SHP77 (cell line): ENCODE measurements around the gene BCR.

Source experiments
- DNase-seq, 2 experiments: peaks; one replicate each; lab custom pipeline; 2025; lab: John Stamatoyannopoulos, UW

BCR gene

GRCh38 chr22:23217171-23218052, 37.1 kb downstream of the BCR start:
- DNase-seq: no peak

- DNase-seq: no peak
These were observed 38.0 kb downstream of the BCR start for GRCh38 chr22:23218053-23218866.

- DNase-seq: peak; percentile 89 to 90
These were observed 38.5 kb downstream of the BCR start for GRCh38 chr22:23218867-23219251.

GRCh38 chr22:23219317-23219716, 39.0 kb downstream of the BCR start:
- no peak for DNase-seq

DNA sequence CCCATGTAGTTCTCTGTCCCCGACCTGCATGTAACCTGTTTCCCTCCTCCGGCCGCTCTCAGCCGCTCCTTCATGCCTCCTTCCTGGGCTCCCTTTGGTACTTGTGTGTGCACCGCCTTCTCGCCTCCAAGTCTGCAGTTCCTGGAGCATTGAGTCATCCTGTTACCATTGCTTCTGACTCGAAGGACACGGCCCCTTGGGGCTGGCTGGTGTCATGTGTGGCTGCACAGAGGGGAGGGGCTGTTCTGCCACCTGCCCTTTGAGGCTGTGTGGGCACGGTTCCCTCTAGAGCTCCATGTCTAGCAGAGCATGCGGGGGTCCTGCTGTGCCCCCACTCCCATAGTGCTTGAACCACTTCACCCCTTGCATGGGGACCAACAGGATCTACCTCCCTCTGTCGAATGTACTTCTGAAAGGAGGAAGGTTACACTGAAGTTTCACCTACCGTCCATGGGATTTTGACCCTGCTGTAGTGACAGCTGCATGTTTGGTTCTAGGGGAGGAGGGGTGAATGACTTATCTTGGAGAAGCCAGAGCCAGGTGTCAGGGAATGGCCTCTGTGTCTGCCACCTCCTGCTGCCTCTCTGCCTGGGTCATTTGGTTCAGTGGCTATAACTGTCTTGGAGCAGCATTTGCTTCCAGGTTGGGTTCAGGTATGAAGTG, 39.6 kb downstream of the BCR start:
- DNase-seq: peak; percentile 41 to 46

GRCh38 chr22:23220485-23221350, 40.4 kb downstream of the BCR start:
- DNase-seq: no peak

GRCh38 chr22:23221351-23221804, 41.1 kb downstream of the BCR start:
- no peak for DNase-seq

GRCh38 chr22:23222033-23222792, 41.9 kb downstream of the BCR start:
- no peak for DNase-seq

DNA sequence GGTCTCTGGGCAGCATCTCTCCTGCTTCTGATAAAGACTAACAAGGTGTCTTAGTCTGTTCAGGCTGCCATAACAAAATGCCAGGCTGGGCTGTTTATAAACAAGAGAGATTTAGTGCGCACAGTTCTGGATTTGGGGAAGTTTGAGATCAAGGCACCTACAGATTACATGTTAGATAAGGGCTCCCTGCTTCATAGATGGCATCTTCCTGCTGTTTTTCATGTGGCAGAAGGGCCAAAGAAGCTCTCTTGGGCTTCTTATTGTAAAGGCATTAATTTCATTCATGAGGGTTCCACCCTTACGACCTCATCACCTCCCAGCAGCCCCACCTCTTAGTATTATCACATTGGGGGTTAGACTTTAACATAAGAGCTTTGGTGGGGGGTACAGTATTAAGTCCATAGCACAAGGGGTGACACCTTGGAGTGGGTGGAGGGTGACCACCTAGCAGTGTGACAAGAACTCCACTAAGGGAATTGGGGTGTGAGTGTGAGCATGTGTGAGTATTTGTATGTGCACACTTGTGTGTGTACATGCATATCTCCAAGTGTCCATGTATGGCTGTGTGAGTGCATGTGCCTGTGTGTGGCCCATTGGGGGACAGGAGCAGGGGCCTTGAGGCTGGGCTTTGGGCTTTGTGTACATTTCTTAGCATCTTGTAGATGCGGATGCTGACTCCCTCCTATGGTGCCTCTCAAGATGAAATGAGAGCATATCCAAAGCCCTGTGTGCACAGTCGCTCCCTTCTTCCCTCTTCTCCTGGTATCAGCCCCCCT, 42.7 kb downstream of the BCR start:
- DNase-seq: no peak

- no peak for DNase-seq
These were observed 43.4 kb downstream of the BCR start for GRCh38 chr22:23223569-23224317.

- no peak for DNase-seq
These were observed 44.5 kb downstream of the BCR start for GRCh38 chr22:23224846-23225245.

DNA sequence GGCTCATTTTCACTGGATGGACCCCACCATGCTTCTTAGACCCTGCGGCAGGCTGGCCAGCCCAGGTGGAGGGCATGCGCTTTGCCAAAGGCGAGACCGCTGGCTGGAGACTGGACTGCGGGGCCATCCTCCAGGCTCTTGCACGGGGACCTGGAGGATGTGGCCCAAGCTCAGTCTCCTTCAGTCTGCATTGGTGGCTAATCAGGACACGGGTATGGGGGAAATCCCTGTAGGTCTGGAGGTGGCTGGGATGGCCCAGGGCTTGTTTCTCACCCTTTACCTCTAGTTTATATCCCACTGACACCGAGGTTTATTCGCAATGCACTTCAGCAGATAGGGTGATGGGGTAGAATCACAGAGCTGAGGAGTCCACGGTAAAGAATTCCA, 45.0 kb downstream of the BCR start:
- DNase-seq: no peak

GRCh38 chr22:23225724-23226496, 45.6 kb downstream of the BCR start:
- DNase-seq: no peak

GRCh38 chr22:23226497-23226850, 46.2 kb downstream of the BCR start:
- no peak for DNase-seq

GRCh38 chr22:23227380-23227779, 47.1 kb downstream of the BCR start:
- no peak for DNase-seq

- DNase-seq: no peak
These were observed 48.2 kb downstream of the BCR start for GRCh38 chr22:23228503-23228902.

- DNase-seq: no peak
These were observed 49.3 kb downstream of the BCR start for GRCh38 chr22:23229646-23230045.

DNA sequence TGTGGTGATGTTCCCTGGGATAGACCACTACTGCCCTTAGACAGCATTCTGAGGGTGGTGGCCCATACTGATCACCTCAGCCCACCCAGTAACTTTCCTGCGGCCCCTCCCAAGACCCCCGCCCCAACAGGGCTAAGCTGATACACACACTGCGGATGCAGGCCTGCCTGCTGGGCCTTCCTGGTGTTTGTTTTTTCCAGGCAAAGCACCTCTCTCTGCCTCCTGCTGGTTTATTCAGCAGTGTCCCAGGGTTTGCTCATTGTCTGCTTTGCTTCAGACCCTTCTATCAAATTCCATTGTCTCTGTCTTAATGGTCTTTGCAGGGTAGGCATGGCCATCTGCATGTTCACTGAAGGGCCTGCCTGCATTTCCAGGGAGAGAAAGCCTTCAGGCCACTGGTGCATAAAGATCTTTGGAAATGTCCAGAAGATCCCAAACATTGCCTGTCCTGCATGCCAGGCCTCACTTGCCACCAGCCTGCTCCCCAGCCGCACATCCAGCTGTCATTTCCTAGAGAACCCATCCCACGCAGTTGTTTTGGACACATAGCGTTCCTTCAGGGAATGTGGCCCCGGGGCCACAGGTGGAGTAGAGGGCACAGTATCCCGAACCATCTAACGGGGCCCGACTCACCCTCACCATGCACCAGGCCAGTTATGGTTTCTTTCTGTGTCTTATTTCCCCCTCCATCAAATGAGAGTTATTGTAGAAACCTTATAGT, 50.2 kb downstream of the BCR start:
- no peak for DNase-seq
